ENCODE data around the gene C2orf78. TPM values are rescaled to one million over a fixed set of nuclear protein-coding genes. Genes with fewer than 3 reads are reported as not detected.

C2orf78 gene
- total and polyA plus RNA-seq, 4 donors: not detected

GRCh38 chr2:73821669-73822068 lies 37.7 kb downstream of the C2orf78 start:
- TF ChIP-seq CTCF (IDR thresholded peaks at IDR 0.05; ENCODE audit: control extremely low read depth, extremely low read depth): no peak
- ATAC-seq (ENCODE audit: insufficient read depth, low FRiP score): no peak
- Histone ChIP-seq H3K9ac (ENCODE audit: insufficient read depth in 1 of 2, low read length in 2 of 2) (no peak overlapping the region), H3K4me3 (no peak overlapping the region), H3K4me1 (ENCODE audit: control insufficient read depth in 5 of 5, insufficient read depth in 5 of 5, low read length in 5 of 5) (no peaks in the 10 kb centered on the region), H3K9me3 (ENCODE audit: control insufficient read depth in 4 of 4, insufficient read depth in 3 of 4, low read length in 3 of 4) (peaks cover 0 to 1% (median 0%) of the 10 kb centered on the region in 4 donors), H3K36me3 (ENCODE audit: control insufficient read depth in 4 of 4, insufficient read depth in 4 of 4, low read length in 4 of 4) (no peaks in the 10 kb centered on the region), H3K27me3 (ENCODE audit: control insufficient read depth in 3 of 3, insufficient read depth in 3 of 3, low read length in 2 of 3) (peaks cover 0 to 7% (median 2%) of the 10 kb centered on the region in 3 donors), H3K27ac (ENCODE audit: low read depth in 1 of 2, low read length in 1 of 2) (no peak overlapping the region)
- WGBS, 2 donors: 67 to 87% methylated on average over 2 of the region's 2 CpGs
- DNase-seq: no peak

DNA sequence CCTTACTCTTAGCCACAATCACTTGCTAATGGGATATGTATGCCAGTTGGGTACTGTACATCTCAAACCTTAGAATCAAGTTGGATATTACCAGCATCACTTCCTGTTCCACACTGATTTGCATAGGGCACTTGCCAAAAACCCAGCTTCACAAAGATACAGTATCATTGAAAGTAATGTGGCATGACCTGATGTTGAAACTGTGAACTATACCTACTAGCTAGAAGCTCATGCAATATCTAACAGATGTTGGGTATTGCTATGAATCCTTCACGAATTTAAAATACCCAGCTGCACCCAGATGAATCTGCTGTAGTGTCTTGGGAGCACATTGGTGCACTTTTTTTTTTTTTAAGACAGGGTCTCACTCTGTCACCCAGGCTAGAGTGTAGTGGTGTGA lies 38.3 kb downstream of the C2orf78 start:
- Histone ChIP-seq H3K27me3 (ENCODE audit: control insufficient read depth in 3 of 3, insufficient read depth in 3 of 3, low read length in 2 of 3) (peaks cover 0 to 7% (median 2%) of the 10 kb centered on the region in 3 donors), H3K27ac (ENCODE audit: low read depth in 1 of 2, low read length in 1 of 2) (no peak overlapping the region), H3K4me1 (ENCODE audit: control insufficient read depth in 5 of 5, insufficient read depth in 5 of 5, low read length in 5 of 5) (no peaks in the 10 kb centered on the region), H3K4me3 (no peak overlapping the region), H3K9ac (ENCODE audit: insufficient read depth in 1 of 2, low read length in 2 of 2) (no peak overlapping the region), H3K36me3 (ENCODE audit: control insufficient read depth in 4 of 4, insufficient read depth in 4 of 4, low read length in 4 of 4) (no peaks in the 10 kb centered on the region), H3K9me3 (ENCODE audit: control insufficient read depth in 4 of 4, insufficient read depth in 3 of 4, low read length in 3 of 4) (peaks cover 0 to 1% (median 0%) of the 10 kb centered on the region in 4 donors)
- no peak for DNase-seq
- no peak for ATAC-seq (ENCODE audit: insufficient read depth, low FRiP score)
- TF ChIP-seq CTCF (IDR thresholded peaks at IDR 0.05; ENCODE audit: control extremely low read depth, extremely low read depth): no peak
- WGBS, 2 donors: 57 to 69% methylated on average over 1 of the region's 1 CpG

DNA sequence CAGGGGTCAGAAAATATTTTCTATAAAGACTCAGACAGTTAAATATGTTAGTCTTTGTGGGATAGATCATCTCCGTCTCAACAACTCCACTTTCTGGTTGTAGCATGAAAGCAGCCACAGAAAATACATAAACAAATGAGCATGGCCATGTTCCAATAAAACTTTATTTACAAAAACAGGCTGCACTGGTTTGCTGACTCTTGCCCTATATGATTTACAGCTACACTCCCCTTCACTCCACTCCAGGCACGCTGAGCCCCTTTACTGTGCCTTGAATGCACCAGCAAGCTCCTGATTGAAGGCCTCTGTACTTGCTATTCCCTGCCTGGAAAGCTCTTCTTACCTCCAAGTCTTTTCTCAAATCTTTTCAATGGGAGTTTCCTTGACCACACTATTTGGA lies 39.0 kb downstream of the C2orf78 start:
- no peaks in the 10 kb centered on the region for H3K36me3 ChIP-seq (ENCODE audit: control insufficient read depth in 4 of 4, insufficient read depth in 4 of 4, low read length in 4 of 4)
- H3K27me3 ChIP-seq (ENCODE audit: control insufficient read depth in 3 of 3, insufficient read depth in 3 of 3, low read length in 2 of 3): peaks cover 0 to 7% (median 2%) of the 10 kb centered on the region in 3 donors
- 82 to 87% methylated on average over 2 of the region's 2 CpGs for WGBS, 2 donors
- ATAC-seq (ENCODE audit: insufficient read depth, low FRiP score) (no peak), DNase-seq (no peak)
- H3K9me3 ChIP-seq (ENCODE audit: control insufficient read depth in 4 of 4, insufficient read depth in 3 of 4, low read length in 3 of 4): peaks cover 0 to under 1% (median 0%) of the 10 kb centered on the region in 4 donors
- TF ChIP-seq CTCF (IDR thresholded peaks at IDR 0.05; ENCODE audit: control extremely low read depth, extremely low read depth): no peak
- H3K4me3 ChIP-seq: no peak overlapping the region
- no peak overlapping the region for H3K27ac ChIP-seq (ENCODE audit: low read depth in 1 of 2, low read length in 1 of 2)
- H3K4me1 ChIP-seq (ENCODE audit: control insufficient read depth in 5 of 5, insufficient read depth in 5 of 5, low read length in 5 of 5): peaks cover 0 to under 1% (median 0%) of the 10 kb centered on the region in 5 donors
- H3K9ac ChIP-seq (ENCODE audit: insufficient read depth in 1 of 2, low read length in 2 of 2): no peak overlapping the region

GRCh38 chr2:73823416-73823815 lies 39.4 kb downstream of the C2orf78 start:
- no peak for ATAC-seq (ENCODE audit: insufficient read depth, low FRiP score)

More at GRCh38 chr2:73823416-73823815, 39.4 kb downstream of the C2orf78 start:
- 58 to 83% methylated on average over 2 of the region's 2 CpGs for WGBS, 2 donors
- no peaks in the 10 kb centered on the region for H3K9me3 ChIP-seq (ENCODE audit: control insufficient read depth in 4 of 4, insufficient read depth in 3 of 4, low read length in 3 of 4)
- H3K36me3 ChIP-seq (ENCODE audit: control insufficient read depth in 4 of 4, insufficient read depth in 4 of 4, low read length in 4 of 4): no peaks in the 10 kb centered on the region
- no peak overlapping the region for H3K9ac ChIP-seq (ENCODE audit: insufficient read depth in 1 of 2, low read length in 2 of 2)
- no peak for DNase-seq
- peaks cover 0 to 7% (median 2%) of the 10 kb centered on the region in 3 donors for H3K27me3 ChIP-seq (ENCODE audit: control insufficient read depth in 3 of 3, insufficient read depth in 3 of 3, low read length in 2 of 3)
- H3K4me1 ChIP-seq (ENCODE audit: control insufficient read depth in 5 of 5, insufficient read depth in 5 of 5, low read length in 5 of 5): peaks cover 0 to 3% (median 0%) of the 10 kb centered on the region in 5 donors
- no peak overlapping the region for H3K27ac ChIP-seq (ENCODE audit: low read depth in 1 of 2, low read length in 1 of 2)
- no peak for TF ChIP-seq CTCF (IDR thresholded peaks at IDR 0.05; ENCODE audit: control extremely low read depth, extremely low read depth)
- no peak overlapping the region for H3K4me3 ChIP-seq
